Activated T-helper 1 cell treated with anti-CD3 and anti-CD28 coated beads, Interleukin-12 subunit alpha, Interleukin-12 subunit beta, Interleukin-2, Interleukin-4 antibody, amounts not matched to agents 30 ng/mL and 10 ng/mL and 1 ng/mL, durations not matched to agents 14 hours and 24 hours and 36 hours (primary cell): ENCODE results near the gene SPAG16. TPM values are rescaled to one million over a fixed set of nuclear protein-coding genes. Genes with fewer than 3 reads are reported as not detected.

ENCODE experiments used
- DNase-seq: peaks from one replicate; pipeline ENCODE4 v3.0.0; 2021; ENCODE audit warnings: low spot score
- H3K27ac Mint-ChIP-seq: one replicate; pipeline ENCODE4 v1.8.0; 2021; ENCODE audit warnings: mild to moderate bottlenecking, mixed read lengths
- H3K27me3 Mint-ChIP-seq: one replicate; pipeline ENCODE4 v1.8.0; 2022; ENCODE audit warnings: mild to moderate bottlenecking, moderate library complexity, mixed read lengths; ENCODE audit not compliant: insufficient read depth
- H3K36me3 Mint-ChIP-seq: one replicate; pipeline ENCODE4 v1.8.0; 2021; ENCODE audit warnings: low read depth, mixed read lengths
- H3K4me1 Mint-ChIP-seq: one replicate; pipeline ENCODE4 v1.8.0; 2021; ENCODE audit warnings: low read depth, mixed read lengths
- H3K4me3 Mint-ChIP-seq: one replicate; pipeline ENCODE4 v1.8.0; 2021; ENCODE audit warnings: mild to moderate bottlenecking, moderate library complexity, mixed read lengths
- H3K9me3 Mint-ChIP-seq: one replicate; pipeline ENCODE4 v1.8.0; 2021; ENCODE audit warnings: mixed read lengths
- intact Hi-C: fragments of 100-400 bp; cut with micrococcal nuclease; formaldehyde crosslinking; loops from one replicate; pipeline ENCODE4 v1.15.1; 2024
- total RNA-seq: library from RNA; stranded (reverse); gene quantifications from 2 replicates; pipeline ENCODE4 v1.2.3, GENCODE V29; 2022

SPAG16 gene
- total RNA-seq, 1 donor from 2014 or later: 7.3 TPM

DNA sequence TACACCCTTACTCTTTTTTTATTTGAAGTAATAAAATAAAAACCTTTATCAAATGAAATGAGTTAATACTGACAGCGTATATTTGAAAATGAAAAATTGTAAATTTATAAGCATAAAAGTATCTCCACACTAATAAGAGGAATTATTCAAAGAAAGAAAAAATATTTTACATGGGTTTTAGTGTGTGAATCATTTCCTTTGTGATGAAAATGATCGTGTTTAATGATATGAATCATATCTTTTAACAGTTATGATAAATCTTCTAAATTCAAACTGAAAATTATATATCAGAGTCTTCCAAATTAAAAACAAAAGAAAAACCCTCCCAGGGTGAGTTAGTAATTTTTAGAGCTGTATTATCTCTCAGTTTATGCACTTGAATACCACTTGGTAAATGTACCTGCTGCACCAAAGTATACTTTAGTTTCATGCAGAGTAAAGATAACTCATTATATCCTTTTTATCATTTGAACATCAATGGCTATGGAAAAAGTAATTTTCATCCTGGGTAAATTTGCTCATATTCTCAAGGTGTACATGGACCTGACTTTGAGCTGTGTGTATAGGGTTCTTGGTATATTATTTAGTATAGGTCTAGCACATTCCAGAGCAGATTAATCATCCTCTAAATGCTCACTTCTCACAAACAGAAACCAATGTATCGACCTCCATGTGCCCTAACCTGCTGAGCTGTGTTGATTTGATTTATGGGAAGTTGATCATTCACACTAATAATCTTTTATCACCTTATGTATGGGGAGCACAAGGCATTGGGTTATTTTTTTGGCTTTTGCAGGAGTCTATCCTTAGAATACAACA, 1027.9 kb downstream of the SPAG16 start:
- Mint-ChIP-seq H3K27ac (no peak overlapping the region), H3K36me3 (no peaks in the 10 kb centered on the region), H3K27me3 (no peaks in the 10 kb centered on the region), H3K9me3 (no peaks in the 10 kb centered on the region), H3K4me1 (no peaks in the 10 kb centered on the region), H3K4me3 (no peak overlapping the region)
- DNase-seq: no peak
- intact Hi-C loops: no loop called here

GRCh38 chr2:214315324-214315723, 1031.1 kb downstream of the SPAG16 start:
- Mint-ChIP-seq H3K36me3 (no peaks in the 10 kb centered on the region), H3K9me3 (no peaks in the 10 kb centered on the region), H3K4me3 (no peak overlapping the region), H3K27me3 (no peaks in the 10 kb centered on the region), H3K4me1 (no peaks in the 10 kb centered on the region), H3K27ac (no peak overlapping the region)
- intact Hi-C loops: no loop called here
- DNase-seq: no peak

DNA sequence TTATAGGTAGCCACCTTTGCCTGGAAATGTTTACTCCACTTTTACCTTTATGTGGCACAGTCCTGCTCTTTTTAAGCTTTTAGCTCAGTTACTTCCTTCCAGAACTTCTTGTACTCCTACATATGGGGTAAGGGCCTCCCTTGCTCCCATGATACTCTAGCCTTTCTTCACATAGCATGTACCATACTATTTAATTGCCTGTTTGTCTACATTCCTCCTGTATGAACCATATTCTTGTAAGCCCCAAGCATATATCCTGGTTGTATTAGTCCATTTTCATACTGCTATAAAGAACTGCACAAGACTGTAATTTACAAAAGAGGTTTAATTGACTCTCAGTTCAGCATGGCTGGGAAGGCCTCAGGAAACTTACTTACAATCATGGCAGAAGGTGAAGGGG, 1035.9 kb downstream of the SPAG16 start:
- Mint-ChIP-seq H3K27ac (no peak overlapping the region), H3K4me1 (no peaks in the 10 kb centered on the region), H3K27me3 (no peaks in the 10 kb centered on the region), H3K36me3 (no peaks in the 10 kb centered on the region), H3K9me3 (no peaks in the 10 kb centered on the region), H3K4me3 (no peak overlapping the region)
- intact Hi-C loops: no loop called here
- DNase-seq: no peak

- Mint-ChIP-seq H3K4me3 (no peak overlapping the region), H3K4me1 (no peaks in the 10 kb centered on the region), H3K27ac (no peak overlapping the region), H3K36me3 (no peaks in the 10 kb centered on the region), H3K27me3 (no peaks in the 10 kb centered on the region), H3K9me3 (no peaks in the 10 kb centered on the region)
- DNase-seq: no peak
- intact Hi-C loops: no loop called here
Observed at GRCh38 chr2:214322662-214323061, 1038.4 kb downstream of the SPAG16 start.

DNA sequence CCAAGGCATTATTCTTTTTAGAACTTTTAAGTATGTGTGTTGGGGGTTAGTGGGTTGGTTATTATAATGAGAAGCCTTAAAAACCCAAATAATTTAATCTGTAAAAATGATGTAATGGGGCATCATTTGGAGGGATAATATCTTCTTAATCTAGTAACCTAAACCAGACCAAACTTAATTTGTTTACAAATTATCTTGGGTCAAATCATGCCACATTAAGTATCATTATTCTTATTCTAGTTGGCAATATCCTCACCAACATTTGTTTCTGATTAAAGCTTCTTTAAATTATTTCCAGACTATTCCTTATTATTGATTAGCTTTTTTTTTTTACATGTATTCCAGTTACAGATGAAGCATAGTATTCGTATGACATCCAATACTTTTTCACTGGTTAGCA, 1041.1 kb downstream of the SPAG16 start:
- H3K9me3 Mint-ChIP-seq: no peaks in the 10 kb centered on the region
- H3K4me3 Mint-ChIP-seq: no peak overlapping the region
- intact Hi-C loops: no loop called here
- DNase-seq: no peak
- H3K36me3 Mint-ChIP-seq: no peaks in the 10 kb centered on the region
- H3K27me3 Mint-ChIP-seq: no peaks in the 10 kb centered on the region
- H3K4me1 Mint-ChIP-seq: no peaks in the 10 kb centered on the region
- no peak overlapping the region for H3K27ac Mint-ChIP-seq

DNA sequence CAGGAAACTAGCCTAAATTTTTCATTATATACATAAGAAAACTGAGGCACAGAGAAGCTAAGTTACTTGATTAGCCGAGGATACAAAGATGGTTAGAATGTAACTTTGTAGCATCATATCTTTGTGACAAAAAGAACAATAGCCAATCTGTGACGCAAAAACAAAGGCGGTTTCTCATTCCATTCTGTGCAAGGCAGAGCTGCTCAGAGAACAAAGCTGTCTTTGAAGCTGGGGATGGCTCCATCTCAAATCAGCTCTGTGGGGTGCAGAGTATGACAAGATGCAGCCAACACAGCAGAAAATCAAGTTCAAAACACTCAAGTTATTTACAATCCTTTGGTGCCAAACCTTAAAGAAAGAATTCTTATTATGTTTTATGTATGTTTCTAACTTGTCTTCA, 1044.7 kb downstream of the SPAG16 start:
- no peak overlapping the region for H3K4me3 Mint-ChIP-seq
- no peaks in the 10 kb centered on the region for H3K27me3 Mint-ChIP-seq
- no peak for DNase-seq
- intact Hi-C loops: no loop called here
- H3K4me1 Mint-ChIP-seq: no peaks in the 10 kb centered on the region
- no peaks in the 10 kb centered on the region for H3K36me3 Mint-ChIP-seq
- H3K9me3 Mint-ChIP-seq: no peaks in the 10 kb centered on the region
- no peak overlapping the region for H3K27ac Mint-ChIP-seq

DNA sequence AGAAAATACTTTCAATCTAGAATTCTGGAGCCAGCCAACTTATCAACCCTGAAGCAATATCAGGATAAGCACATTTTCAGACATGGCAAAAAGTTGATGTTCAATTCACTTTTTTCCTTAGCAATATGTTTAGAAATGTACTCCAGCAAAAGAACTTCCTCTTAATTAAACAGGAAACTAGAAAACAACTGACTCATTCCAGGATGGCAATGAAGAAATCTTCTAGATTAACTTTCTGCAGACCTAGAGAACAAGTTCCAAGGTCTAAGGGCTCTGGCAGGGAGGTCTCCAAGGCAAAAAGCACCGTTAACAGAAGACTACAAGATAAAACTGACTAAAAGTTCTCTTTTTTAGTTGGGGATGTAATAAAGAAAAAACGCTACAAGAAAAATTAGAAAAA, 1057.4 kb downstream of the SPAG16 start:
- H3K9me3 Mint-ChIP-seq: no peaks in the 10 kb centered on the region
- no peaks in the 10 kb centered on the region for H3K36me3 Mint-ChIP-seq
- intact Hi-C loops: no loop called here
- H3K27me3 Mint-ChIP-seq: peaks cover 1% of the 10 kb centered on the region
- no peak for DNase-seq
- H3K4me1 Mint-ChIP-seq: no peaks in the 10 kb centered on the region
- H3K4me3 Mint-ChIP-seq: no peak overlapping the region
- H3K27ac Mint-ChIP-seq: no peak overlapping the region

GRCh38 chr2:214358506-214358905, 1074.2 kb downstream of the SPAG16 start:
- no peak overlapping the region for H3K4me3 Mint-ChIP-seq
- DNase-seq: no peak
- H3K36me3 Mint-ChIP-seq: no peaks in the 10 kb centered on the region
- H3K4me1 Mint-ChIP-seq: no peaks in the 10 kb centered on the region
- H3K9me3 Mint-ChIP-seq: peaks cover 5% of the 10 kb centered on the region
- no peak overlapping the region for H3K27ac Mint-ChIP-seq
- H3K27me3 Mint-ChIP-seq: no peaks in the 10 kb centered on the region
- intact Hi-C loops: no loop called here

DNA sequence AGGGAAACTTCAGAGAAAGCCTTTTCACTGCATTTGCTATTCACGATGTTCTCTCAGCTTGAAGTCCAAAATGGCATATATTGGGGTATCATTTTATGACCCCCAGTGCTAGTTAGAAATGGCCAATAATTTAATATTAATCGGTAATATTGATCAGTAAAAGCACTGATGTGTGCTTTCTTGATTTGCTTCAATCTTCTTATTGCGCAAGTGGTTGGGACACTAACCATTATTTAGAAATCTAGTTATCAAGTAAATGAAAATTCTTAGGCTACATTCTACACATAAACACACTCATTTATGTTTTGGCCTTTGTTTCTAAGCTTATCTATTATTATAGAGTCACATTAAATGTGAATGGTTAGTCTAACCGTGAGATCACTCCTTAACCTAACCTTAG, 1076.9 kb downstream of the SPAG16 start:
- Mint-ChIP-seq H3K4me1 (no peaks in the 10 kb centered on the region), H3K27me3 (no peaks in the 10 kb centered on the region), H3K4me3 (no peak overlapping the region), H3K27ac (no peak overlapping the region), H3K36me3 (no peaks in the 10 kb centered on the region), H3K9me3 (peaks cover 5% of the 10 kb centered on the region)
- intact Hi-C loops: no loop called here
- DNase-seq: no peak

GRCh38 chr2:214365549-214365948, 1081.3 kb downstream of the SPAG16 start:
- Mint-ChIP-seq H3K36me3 (no peaks in the 10 kb centered on the region), H3K4me3 (no peak overlapping the region), H3K9me3 (no peaks in the 10 kb centered on the region), H3K27me3 (no peaks in the 10 kb centered on the region), H3K4me1 (no peaks in the 10 kb centered on the region), H3K27ac (no peak overlapping the region)
- intact Hi-C loops: no loop called here
- no peak for DNase-seq

DNA sequence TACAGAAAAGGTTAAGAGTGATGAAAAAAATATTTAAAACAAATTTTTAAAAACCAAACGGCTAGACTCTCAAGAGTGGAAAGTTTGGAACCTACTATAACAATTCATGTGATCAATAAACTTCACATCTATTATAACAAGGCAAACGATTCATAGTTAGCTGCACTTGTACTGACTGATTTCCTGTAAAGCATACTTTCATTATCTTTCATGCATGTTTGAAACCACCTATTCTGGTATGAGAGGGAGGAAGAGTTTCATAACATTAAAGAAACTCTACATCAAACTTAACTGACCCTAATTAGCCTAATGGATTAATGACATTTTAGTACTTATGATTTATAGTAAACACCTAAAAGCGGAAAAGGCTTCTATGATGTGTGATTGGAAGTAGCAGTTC, 1082.9 kb downstream of the SPAG16 start:
- no peaks in the 10 kb centered on the region for H3K4me1 Mint-ChIP-seq
- intact Hi-C loops: no loop called here
- H3K27ac Mint-ChIP-seq: no peak overlapping the region
- H3K36me3 Mint-ChIP-seq: no peaks in the 10 kb centered on the region
- DNase-seq: no peak
- no peaks in the 10 kb centered on the region for H3K9me3 Mint-ChIP-seq
- H3K4me3 Mint-ChIP-seq: no peak overlapping the region
- no peaks in the 10 kb centered on the region for H3K27me3 Mint-ChIP-seq

DNA sequence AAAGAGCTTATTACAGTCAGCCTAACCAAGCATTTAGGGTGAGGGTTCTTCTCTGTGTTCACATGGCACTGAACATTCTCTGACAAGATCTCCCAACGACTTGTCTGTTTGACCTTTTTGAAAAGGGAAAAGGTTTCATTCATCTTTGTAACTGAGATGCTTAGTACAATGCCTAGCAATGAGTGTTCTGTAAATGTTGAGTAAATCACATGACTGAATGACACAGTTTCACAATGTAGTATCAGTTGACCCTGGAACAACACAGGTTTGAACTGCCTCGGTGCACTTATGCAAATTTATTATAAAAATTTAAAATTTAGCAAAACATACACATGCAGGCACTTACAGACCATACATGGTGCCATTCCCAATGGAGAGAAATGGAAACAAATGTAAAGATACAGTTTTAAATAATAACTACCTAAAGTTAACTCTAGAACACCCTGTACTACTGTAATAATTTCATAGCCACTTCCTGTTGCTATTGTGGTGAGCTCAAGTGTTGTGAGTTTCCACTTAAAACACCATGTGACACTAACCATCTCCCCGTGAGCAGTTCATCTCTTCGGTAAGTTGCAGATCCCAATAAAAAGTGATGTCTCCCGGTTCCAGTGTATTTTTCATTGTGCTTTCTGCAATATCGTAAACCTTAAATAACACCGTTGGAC, 1092.5 kb downstream of the SPAG16 start:
- no peaks in the 10 kb centered on the region for H3K27me3 Mint-ChIP-seq
- no peaks in the 10 kb centered on the region for H3K9me3 Mint-ChIP-seq
- H3K4me1 Mint-ChIP-seq: no peaks in the 10 kb centered on the region
- no peak overlapping the region for H3K27ac Mint-ChIP-seq
- H3K4me3 Mint-ChIP-seq: no peak overlapping the region
- DNase-seq: no peak
- no peaks in the 10 kb centered on the region for H3K36me3 Mint-ChIP-seq
- intact Hi-C loops: no loop called here

GRCh38 chr2:214377286-214377624, 1093.0 kb downstream of the SPAG16 start:
- Mint-ChIP-seq H3K4me1 (no peaks in the 10 kb centered on the region), H3K36me3 (no peaks in the 10 kb centered on the region), H3K9me3 (no peaks in the 10 kb centered on the region), H3K27me3 (no peaks in the 10 kb centered on the region), H3K27ac (no peak overlapping the region), H3K4me3 (no peak overlapping the region)
- intact Hi-C loops: no loop called here
- no peak for DNase-seq
